AG04449 (cell line): ENCODE data around the gene CDH2.

Source experiments
- CTCF ChIA-PET: fragments of 350-600 bp; formaldehyde crosslinking; extraction: SDS; loops from one replicate; lab custom pipeline; 2021; ENCODE audit warnings: antibody characterized with exemption; lab: Yijun Ruan, JAX
- POLR2A ChIA-PET: fragments of 400-600, 350-600 bp; formaldehyde crosslinking; extraction: SDS; loops from one replicate; lab custom pipeline; 2020; ENCODE audit warnings: antibody characterized with exemption, inconsistent platforms; lab: Yijun Ruan, JAX
- DNase-seq: peaks from one replicate; pipeline ENCODE4 v3.0.0-alpha.2; 2010; ENCODE audit warnings: low read depth, low spot score
- H3K4me3 ChIP-seq: 2 replicates; pipeline ENCODE4 v1.5.1; 2011; ENCODE audit warnings: low read depth, mild to moderate bottlenecking, control low read depth, low read length
- CTCF ChIP-seq: IDR thresholded peaks from one replicate; pipeline ENCODE4 v1.5.1; 2011; ENCODE audit warnings: mild to moderate bottlenecking, moderate library complexity, low read length, control low read depth, inconsistent platforms; ENCODE audit not compliant: insufficient read depth; ENCODE audit errors: missing control alignments

CDH2 gene

GRCh38 chr18:27964811-27965210, 212.1 kb downstream of the CDH2 start:
- no peak for TF ChIP-seq CTCF
- ChIA-PET CTCF (interaction anchor here (1.5 kb wide), 1 partner anchor 215 kb away, joined by 5 read pairs; no protein-coding TSS in a partner anchor), POLR2A (no interaction called here)
- no peak for DNase-seq
- H3K4me3 ChIP-seq, result no peak overlapping the region

- no peak for TF ChIP-seq CTCF
- no peak for DNase-seq
- CTCF ChIA-PET, result no interaction called here
- no peak overlapping the region for H3K4me3 ChIP-seq
- POLR2A ChIA-PET, result no interaction called here
Observed at GRCh38 chr18:27959101-27959500, 217.8 kb downstream of the CDH2 start.

- ChIA-PET POLR2A (no interaction called here), CTCF (interaction anchor here (1.2 kb wide), 1 partner anchor 10 kb away, joined by 3 read pairs; no protein-coding TSS in a partner anchor)
- no peak for DNase-seq
- no peak overlapping the region for H3K4me3 ChIP-seq
- no peak for TF ChIP-seq CTCF
Observed at GRCh38 chr18:27956001-27956640, 220.8 kb downstream of the CDH2 start.

GRCh38 chr18:27954226-27954625, 222.7 kb downstream of the CDH2 start:
- ChIA-PET POLR2A (interaction anchor here (0.6 kb wide), 1 partner anchor 952 kb away, joined by 3 read pairs; no protein-coding TSS in a partner anchor), CTCF (interaction anchor here (1.5 kb wide), 1 partner anchor 10 kb away, joined by 3 read pairs; no protein-coding TSS in a partner anchor)
- H3K4me3 ChIP-seq, result no peak overlapping the region
- no peak for TF ChIP-seq CTCF
- DNase-seq, result no peak

GRCh38 chr18:27952741-27953140, 224.2 kb downstream of the CDH2 start:
- ChIA-PET CTCF (no interaction called here), POLR2A (no interaction called here)
- H3K4me3 ChIP-seq, result no peak overlapping the region
- DNase-seq, result no peak
- no peak for TF ChIP-seq CTCF

- H3K4me3 ChIP-seq, result no peak overlapping the region
- CTCF ChIA-PET, result no interaction called here
- no peak for DNase-seq
- TF ChIP-seq CTCF, result no peak
- POLR2A ChIA-PET, result no interaction called here
Observed at GRCh38 chr18:27950648-27951228, 226.2 kb downstream of the CDH2 start.
